Choroid plexus epithelial cell (primary cell): Measurements from ENCODE around the gene LSR.

Source experiments
- DNase-seq: peaks from one replicate; pipeline ENCODE4 v3.0.0-alpha.2; 2010; ENCODE audit warnings: low read depth
- H3K4me3 ChIP-seq: 2 replicates; pipeline ENCODE4 v1.5.1; 2011; ENCODE audit warnings: low read depth, mild to moderate bottlenecking, control low read depth, low read length, moderate library complexity
- TF ChIP-seq, protein P1 (sequence below): conservative IDR thresholded peaks from 2 replicates; pipeline ENCODE4 v1.5.1; 2011; ENCODE audit warnings: low read depth, mild to moderate bottlenecking, control low read depth, inconsistent platforms, low read length, moderate library complexity

The LSR gene

DNA sequence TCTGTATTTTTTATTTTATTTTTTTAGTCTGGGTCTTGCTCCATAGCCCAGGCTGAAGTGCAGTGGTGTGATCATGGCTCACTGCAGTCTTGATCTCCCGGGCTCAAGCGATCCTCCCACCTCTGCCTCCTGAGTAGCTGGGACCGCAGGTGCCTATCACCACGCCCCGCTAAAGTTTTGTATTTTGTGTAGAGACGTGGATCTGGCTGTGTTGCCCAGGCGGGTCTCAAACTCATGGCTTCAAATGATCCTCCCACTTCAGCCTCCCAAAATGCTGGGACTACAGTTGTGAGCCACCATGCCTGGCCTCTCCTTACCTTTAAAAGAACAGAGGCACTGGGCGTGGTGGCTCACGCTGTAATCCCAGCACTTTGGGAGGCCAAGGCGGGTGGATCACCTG, 38.9 kb downstream of the LSR start:
- DNase-seq: no peak
- H3K4me3 ChIP-seq: no peak overlapping the region
- TF ChIP-seq, protein P1, sequence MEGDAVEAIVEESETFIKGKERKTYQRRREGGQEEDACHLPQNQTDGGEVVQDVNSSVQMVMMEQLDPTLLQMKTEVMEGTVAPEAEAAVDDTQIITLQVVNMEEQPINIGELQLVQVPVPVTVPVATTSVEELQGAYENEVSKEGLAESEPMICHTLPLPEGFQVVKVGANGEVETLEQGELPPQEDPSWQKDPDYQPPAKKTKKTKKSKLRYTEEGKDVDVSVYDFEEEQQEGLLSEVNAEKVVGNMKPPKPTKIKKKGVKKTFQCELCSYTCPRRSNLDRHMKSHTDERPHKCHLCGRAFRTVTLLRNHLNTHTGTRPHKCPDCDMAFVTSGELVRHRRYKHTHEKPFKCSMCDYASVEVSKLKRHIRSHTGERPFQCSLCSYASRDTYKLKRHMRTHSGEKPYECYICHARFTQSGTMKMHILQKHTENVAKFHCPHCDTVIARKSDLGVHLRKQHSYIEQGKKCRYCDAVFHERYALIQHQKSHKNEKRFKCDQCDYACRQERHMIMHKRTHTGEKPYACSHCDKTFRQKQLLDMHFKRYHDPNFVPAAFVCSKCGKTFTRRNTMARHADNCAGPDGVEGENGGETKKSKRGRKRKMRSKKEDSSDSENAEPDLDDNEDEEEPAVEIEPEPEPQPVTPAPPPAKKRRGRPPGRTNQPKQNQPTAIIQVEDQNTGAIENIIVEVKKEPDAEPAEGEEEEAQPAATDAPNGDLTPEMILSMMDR: no peak

DNA sequence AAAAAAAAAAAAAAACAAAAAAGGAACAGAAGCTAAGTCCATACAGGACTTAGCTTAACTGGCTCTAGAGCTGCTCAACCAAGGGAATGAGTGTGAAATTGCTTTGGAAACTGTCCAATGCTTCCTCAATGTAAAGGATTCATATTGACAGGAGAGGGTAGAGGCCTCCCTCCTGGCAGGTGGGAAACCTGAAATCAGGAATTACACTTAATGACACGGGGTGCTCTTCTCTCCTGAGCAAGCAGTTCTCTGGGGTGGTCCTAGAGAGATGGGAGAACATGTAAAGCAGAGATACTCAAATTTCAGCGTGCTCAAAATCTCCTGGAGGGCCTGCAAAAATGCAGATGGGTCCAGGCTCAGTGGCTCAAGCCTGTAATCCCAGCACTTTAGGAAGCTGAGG, 39.5 kb downstream of the LSR start:
- TF ChIP-seq, protein P1: no peak
- H3K4me3 ChIP-seq: no peak overlapping the region
- no peak for DNase-seq

DNA sequence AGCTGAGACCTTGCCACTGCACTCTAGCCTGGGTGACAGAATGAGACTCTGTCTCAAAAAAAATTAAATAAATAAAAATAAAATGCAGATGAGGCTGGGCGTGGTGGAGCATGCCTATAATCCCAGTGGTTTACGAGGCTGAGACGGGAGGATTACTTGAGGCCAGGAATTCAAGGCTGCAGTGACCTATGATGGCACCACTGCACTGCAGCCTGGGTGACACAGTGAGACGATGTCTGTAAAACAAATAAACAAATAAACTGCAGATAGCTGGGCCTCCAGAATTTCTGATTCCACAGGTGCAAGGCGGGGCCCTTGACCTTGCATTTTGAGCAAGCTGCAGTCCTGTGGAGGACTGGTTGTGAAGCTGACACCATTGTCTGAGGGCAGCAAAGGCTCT, 40.1 kb downstream of the LSR start:
- DNase-seq: no peak
- no peak overlapping the region for H3K4me3 ChIP-seq
- TF ChIP-seq, protein P1: no peak

DNA sequence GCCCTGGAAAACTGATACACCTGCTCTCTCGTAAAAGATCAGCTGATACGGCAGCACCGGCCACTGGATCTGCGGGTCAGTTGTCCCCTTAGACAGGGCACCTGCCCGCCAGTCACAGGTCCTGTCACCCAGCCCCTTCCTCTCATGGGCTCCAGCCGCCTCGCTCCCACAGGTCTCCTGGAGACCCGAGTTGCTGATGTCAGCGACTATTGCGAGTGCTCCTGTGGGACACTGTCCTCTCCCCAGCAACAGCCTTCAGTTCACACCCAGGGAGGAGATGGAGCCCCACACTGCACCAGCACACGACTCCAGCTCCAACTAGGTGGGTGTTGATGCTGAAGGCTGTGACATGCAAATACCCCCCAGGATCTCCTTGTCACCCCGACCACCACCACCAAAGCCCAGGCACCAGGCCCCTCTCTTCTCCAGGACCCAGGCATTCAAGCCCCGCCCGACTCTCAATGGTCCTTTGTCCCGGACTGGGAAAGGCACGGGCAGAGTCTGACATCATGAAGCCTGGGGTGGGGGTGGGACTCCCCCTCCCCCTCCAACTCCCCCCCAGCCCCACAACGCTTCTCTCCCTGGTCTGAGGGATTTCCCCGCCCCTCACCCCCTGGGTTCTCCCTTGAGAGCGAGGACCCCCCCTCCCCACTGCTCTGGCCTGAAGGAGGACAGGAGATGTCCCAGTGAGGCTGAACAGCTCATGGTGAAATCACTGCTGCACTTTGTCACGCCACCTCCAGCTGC, 41.8 kb downstream of the LSR start:
- DNase-seq: no peak
- H3K4me3 ChIP-seq: no peak overlapping the region
- TF ChIP-seq, protein P1: no peak

DNA sequence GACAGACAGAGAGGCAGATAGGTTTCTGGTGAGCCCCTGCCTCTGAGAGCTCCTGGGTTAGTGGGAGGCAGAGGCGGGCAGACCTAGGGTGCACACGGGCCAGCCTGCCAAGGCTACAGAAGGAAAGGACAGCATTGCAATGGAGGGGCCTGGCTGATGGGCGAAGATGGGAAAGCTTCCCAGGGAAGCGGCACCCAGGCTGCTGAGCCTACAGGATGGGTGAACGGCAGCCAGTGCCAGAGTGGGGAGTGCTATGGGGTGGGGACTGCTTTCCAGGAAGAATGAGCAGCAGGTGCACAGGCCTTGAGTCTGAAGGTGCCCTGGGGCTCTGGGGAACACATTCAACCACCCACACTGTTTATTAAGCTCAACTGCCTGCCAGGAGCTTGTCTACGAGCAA, 42.5 kb downstream of the LSR start:
- H3K4me3 ChIP-seq: no peak overlapping the region
- DNase-seq: no peak
- TF ChIP-seq, protein P1: no peak

DNA sequence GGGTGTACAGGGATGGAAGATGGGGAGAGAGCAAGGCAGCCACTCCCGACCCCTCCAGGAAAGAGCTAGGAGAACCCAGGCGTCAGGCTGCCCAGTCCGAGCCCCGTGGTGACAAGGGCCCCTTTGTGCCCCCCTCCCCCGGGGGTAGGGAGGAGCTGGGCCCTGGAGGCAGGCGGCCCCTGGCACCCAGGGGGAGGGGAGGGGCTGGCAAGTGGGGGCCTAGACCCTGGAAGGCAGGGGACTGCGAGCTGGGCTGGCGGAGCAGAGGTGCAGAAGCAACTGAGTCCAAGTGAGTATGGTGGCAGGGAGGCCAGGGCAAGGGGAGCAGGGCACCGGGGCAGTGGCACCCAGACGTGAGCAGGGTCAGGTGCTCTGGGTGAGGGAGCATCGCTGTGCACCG, 43.1 kb downstream of the LSR start, which contains the start of gene MAG:
MAG (plus strand) TSS at position 246 of the 400 bp plus-strand sequence. CDS start 3,248 bp downstream, outside the sequence.
- H3K4me3 ChIP-seq: no peak within 1 kb of the TSS
- no peak for DNase-seq
- TF ChIP-seq, protein P1: no peak
